Measurements from ENCODE around the gene ZNF598. TPM values are rescaled to one million over a fixed set of nuclear protein-coding genes. Genes with fewer than 3 reads are reported as not detected.

Gene ZNF598
- polyA plus RNA-seq, 3 donors, result 24.1 to 45.6 (median 42.5) TPM

GRCh38 chr16:1950559-1950958 lies 59.1 kb downstream of the ZNF598 start:
- WGBS, 3 donors, result 82 to 86% (median 83%) methylated on average over 19 of the region's 19 CpGs

GRCh38 chr16:1950047-1950446 lies 59.6 kb downstream of the ZNF598 start:
- WGBS, 3 donors, result 75 to 83% (median 76%) methylated on average over 7 of the region's 7 CpGs
- H3K27ac ChIP-seq (ENCODE audit: low read depth, low read length), result no peak overlapping the region

More at GRCh38 chr16:1950559-1950958, 59.1 kb downstream of the ZNF598 start:
- no peak overlapping the region for H3K27ac ChIP-seq (ENCODE audit: low read depth, low read length)

- no peak overlapping the region for H3K27ac ChIP-seq (ENCODE audit: low read depth, low read length)
- 93 to 96% (median 94%) methylated on average over 10 to 11 of the region's 11 CpGs for WGBS, 3 donors
Observed at GRCh38 chr16:1949507-1949906, 60.1 kb downstream of the ZNF598 start.

Other genes starting within 250 kb of the ZNF598 start
- 10 to 100 TPM; 60.5 to 88.3 (median 79.7) TPM for gene NME3, start 238.3 kb downstream of the ZNF598 start, polyA plus RNA-seq
- 1 to 10 TPM; 4.6 to 8.0 (median 7.7) TPM for gene EME2, start 237.0 kb downstream of the ZNF598 start, polyA plus RNA-seq
- gene MRPS34, start 236.7 kb downstream of the ZNF598 start, polyA plus RNA-seq, result 100 to 1,000 TPM in 2 of 3 donors, 10 to 100 TPM in 1; 71.0 to 120 (median 108) TPM
- gene SPSB3, start 227.2 kb downstream of the ZNF598 start, polyA plus RNA-seq, result 10 to 100 TPM; 73.8 to 87.2 (median 76.2) TPM
- 10 to 100 TPM; 53.8 to 71.8 (median 59.2) TPM for gene NUBP2, start 226.9 kb downstream of the ZNF598 start, polyA plus RNA-seq
- gene IGFALS, start 216.1 kb downstream of the ZNF598 start, polyA plus RNA-seq, result 1 to 10 TPM in 2 of 3 donors, under 1 TPM in 1; 0.45 to 1.5 (median 1.4) TPM
- 100 to 1,000 TPM in 1 of 3 donors, 10 to 100 TPM in 2; 63.9 to 121 (median 71.3) TPM for gene HAGH, start 183.0 kb downstream of the ZNF598 start, polyA plus RNA-seq
- gene FAHD1, start 182.6 kb downstream of the ZNF598 start, polyA plus RNA-seq, result 10 to 100 TPM; 16.0 to 28.5 (median 21.1) TPM
- gene MEIOB, start 137.7 kb downstream of the ZNF598 start, polyA plus RNA-seq, result under 1 TPM in 2 of 3 donors, not detected in 1; 0.03 to 0.07 TPM
- under 1 TPM in 1 of 3 donors, not detected in 2; 0.56 TPM for gene HS3ST6, start 91.4 kb downstream of the ZNF598 start, polyA plus RNA-seq
- gene MSRB1, start 66.6 kb downstream of the ZNF598 start, polyA plus RNA-seq, result 100 to 1,000 TPM in 1 of 3 donors, 10 to 100 TPM in 2; 74.0 to 108 (median 85.5) TPM
- 1 to 10 TPM in 1 of 3 donors, under 1 TPM in 1, not detected in 1; 0.03 to 1.2 TPM for gene RPL3L, start 55.1 kb downstream of the ZNF598 start, polyA plus RNA-seq
- gene NDUFB10, start 50.3 kb downstream of the ZNF598 start, polyA plus RNA-seq, result 100 to 1,000 TPM; 146 to 274 (median 190) TPM
- 1,000 to 10,000 TPM; 3,105 to 3,328 (median 3,324) TPM for gene RPS2, start 45.0 kb downstream of the ZNF598 start, polyA plus RNA-seq
- gene RNF151, start 43.0 kb downstream of the ZNF598 start, polyA plus RNA-seq, result under 1 TPM in 1 of 3 donors, not detected in 2; 0.13 TPM
- gene TBL3, start 37.8 kb downstream of the ZNF598 start, polyA plus RNA-seq, result 10 to 100 TPM; 30.5 to 41.8 (median 41.6) TPM
- gene NOXO1, start 28.4 kb downstream of the ZNF598 start, polyA plus RNA-seq, result under 1 TPM in 2 of 3 donors, not detected in 1; 0.15 to 0.67 TPM
- 10 to 100 TPM; 21.0 to 40.4 (median 30.8) TPM for gene GFER, start 25.6 kb downstream of the ZNF598 start, polyA plus RNA-seq
- gene SYNGR3, start 19.9 kb downstream of the ZNF598 start, polyA plus RNA-seq, result under 1 TPM in 2 of 3 donors, not detected in 1; 0.24 to 0.43 TPM
- under 1 TPM in 2 of 3 donors, not detected in 1; 0.54 to 0.68 TPM for gene NPW, start 10.0 kb upstream of the ZNF598 start, polyA plus RNA-seq
- gene NHERF2, start 17.1 kb upstream of the ZNF598 start, polyA plus RNA-seq, result 100 to 1,000 TPM in 2 of 3 donors, 10 to 100 TPM in 1; 28.8 to 317 (median 232) TPM
- 10 to 100 TPM; 12.1 to 23.3 (median 14.5) TPM for gene NTHL1, start 38.0 kb upstream of the ZNF598 start, polyA plus RNA-seq
- gene TSC2, start 38.2 kb upstream of the ZNF598 start, polyA plus RNA-seq, result 10 to 100 TPM; 39.6 to 60.5 (median 46.8) TPM
- 10 to 100 TPM; 36.9 to 89.6 (median 83.7) TPM for gene PKD1, start 126.1 kb upstream of the ZNF598 start, polyA plus RNA-seq
- 10 to 100 TPM in 1 of 3 donors, 1 to 10 TPM in 2; 1.4 to 24.8 (median 1.9) TPM for gene RAB26, start 138.8 kb upstream of the ZNF598 start, polyA plus RNA-seq
- gene TRAF7, start 146.0 kb upstream of the ZNF598 start, polyA plus RNA-seq, result 10 to 100 TPM; 24.3 to 42.1 (median 42.0) TPM
- gene CASKIN1, start 186.8 kb upstream of the ZNF598 start, polyA plus RNA-seq, result under 1 TPM; 0.22 to 0.35 (median 0.30) TPM
- gene MLST8, start 195.6 kb upstream of the ZNF598 start, polyA plus RNA-seq, result 10 to 100 TPM; 53.8 to 56.0 (median 53.9) TPM
- gene BRICD5, start 201.0 kb upstream of the ZNF598 start, polyA plus RNA-seq, result 1 to 10 TPM; 3.3 to 9.9 (median 9.2) TPM
- gene PGP, start 205.0 kb upstream of the ZNF598 start, polyA plus RNA-seq, result 10 to 100 TPM in 2 of 3 donors, 1 to 10 TPM in 1; 3.8 to 12.6 (median 10.7) TPM
- gene E4F1, start 213.8 kb upstream of the ZNF598 start, polyA plus RNA-seq, result 10 to 100 TPM; 11.6 to 19.3 (median 16.1) TPM
- under 1 TPM; 0.41 to 0.45 (median 0.45) TPM for gene DNASE1L2, start 226.6 kb upstream of the ZNF598 start, polyA plus RNA-seq
- gene ECI1, start 241.8 kb upstream of the ZNF598 start, polyA plus RNA-seq, result 100 to 1,000 TPM in 1 of 3 donors, 10 to 100 TPM in 2; 56.0 to 126 (median 72.3) TPM